GM18499 (cell line): ENCODE results near the gene BNIP3.
"Not testable (repeated sequence)": the region's sequence is repeated elsewhere in the genome, so short reads cannot be mapped to it uniquely, and the experiment has no call there.

Source experiments
- ATAC-seq: cut with Tn5 transposase; IDR thresholded peaks from one replicate; pipeline ENCODE4 v1.9.1; 2021; ENCODE audit warnings: moderate number of reproducible peaks; ENCODE audit not compliant: insufficient read depth, unreplicated experiment

The BNIP3 gene

GRCh38 chr10:131933696-131934086 lies 48.0 kb downstream of the BNIP3 start:
- ATAC-seq: no peak

DNA sequence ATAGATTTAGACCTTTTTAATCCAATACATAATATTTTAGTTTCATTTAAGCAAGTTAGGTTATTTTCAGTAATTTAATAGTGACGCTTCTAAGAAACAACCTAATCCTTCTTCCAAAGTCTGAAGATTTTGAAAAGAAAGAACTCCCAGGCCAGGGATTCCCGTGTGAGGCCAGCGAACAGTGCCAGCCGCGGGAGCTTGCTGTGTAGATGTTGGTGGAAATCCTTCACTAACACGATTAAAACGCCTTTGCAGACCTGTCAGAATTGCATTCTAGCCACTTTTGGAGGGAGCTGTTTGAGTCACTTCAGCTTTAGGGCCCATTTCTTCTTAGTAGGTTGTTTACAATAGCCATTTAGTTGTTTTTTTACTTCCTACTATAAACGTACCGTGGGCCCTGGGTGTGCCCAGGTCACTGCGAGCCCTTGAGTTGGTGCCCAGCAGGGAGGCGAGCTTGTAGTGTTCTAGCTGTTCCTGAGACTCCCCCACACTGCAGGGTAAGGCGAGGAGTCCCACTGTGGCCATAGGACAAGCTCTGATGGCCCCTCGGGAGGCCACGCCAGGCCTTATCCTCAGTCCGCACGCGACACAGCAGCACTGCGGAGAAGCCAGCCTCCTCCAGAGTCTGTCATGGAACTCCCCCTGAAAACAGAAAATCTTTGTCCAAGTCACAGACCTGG lies 48.6 kb downstream of the BNIP3 start:
- no peak for ATAC-seq

GRCh38 chr10:131931981-131932380 lies 49.7 kb downstream of the BNIP3 start:
- ATAC-seq: no peak

- ATAC-seq: no peak
Observed at GRCh38 chr10:131930586-131931330, 51.0 kb downstream of the BNIP3 start.

DNA sequence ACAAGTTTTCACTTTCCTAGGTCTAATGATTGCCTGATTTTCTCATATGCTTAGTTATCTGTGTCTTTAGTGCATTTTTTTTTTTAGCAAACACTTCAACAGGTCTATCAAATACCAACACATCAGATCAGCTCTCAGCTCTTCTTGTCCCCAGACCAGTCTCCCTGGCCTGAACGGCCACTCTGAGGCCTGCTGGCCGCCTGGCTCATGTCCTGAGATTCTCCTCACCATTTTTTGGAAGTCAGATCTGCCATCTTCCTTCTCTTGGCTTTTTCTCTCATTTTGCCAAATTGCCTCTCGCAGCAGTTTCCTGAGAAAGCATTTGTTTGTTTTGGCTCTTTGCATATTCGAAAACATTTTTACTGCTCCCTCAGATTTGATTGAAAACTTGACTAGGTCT lies 51.6 kb downstream of the BNIP3 start:
- no peak for ATAC-seq

GRCh38 chr10:131929122-131929845 lies 52.4 kb downstream of the BNIP3 start:
- no peak for ATAC-seq

- ATAC-seq: peak; percentile 68
Observed at GRCh38 chr10:131928248-131929095, 53.3 kb downstream of the BNIP3 start.

GRCh38 chr10:131926743-131927595 lies 54.8 kb downstream of the BNIP3 start:
- ATAC-seq: no peak

GRCh38 chr10:131926253-131926652 lies 55.5 kb downstream of the BNIP3 start:
- no peak for ATAC-seq

DNA sequence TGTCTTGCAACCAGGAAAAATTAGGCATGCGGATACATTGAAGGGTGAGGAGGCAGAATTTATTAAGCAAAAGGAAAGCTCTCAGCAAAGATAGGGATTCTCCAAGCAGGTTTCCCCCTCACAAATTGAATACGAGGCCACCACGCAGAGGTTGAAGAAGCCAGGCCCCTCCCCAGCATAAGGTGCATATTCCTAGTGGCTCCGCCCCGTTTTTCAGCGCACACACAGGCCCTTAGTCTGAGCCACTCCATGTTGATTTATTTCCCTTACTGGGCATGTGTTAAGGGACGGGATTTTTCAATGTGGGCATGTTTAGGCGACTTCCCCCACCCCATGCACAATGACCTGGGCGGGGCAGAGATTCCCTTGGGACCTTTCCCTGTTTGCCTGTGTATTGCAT lies 56.0 kb downstream of the BNIP3 start:
- no peak for ATAC-seq

- no peak for ATAC-seq
Observed at GRCh38 chr10:131925011-131925649, 56.6 kb downstream of the BNIP3 start.

GRCh38 chr10:131923038-131923756 lies 58.5 kb downstream of the BNIP3 start:
- no peak for ATAC-seq

DNA sequence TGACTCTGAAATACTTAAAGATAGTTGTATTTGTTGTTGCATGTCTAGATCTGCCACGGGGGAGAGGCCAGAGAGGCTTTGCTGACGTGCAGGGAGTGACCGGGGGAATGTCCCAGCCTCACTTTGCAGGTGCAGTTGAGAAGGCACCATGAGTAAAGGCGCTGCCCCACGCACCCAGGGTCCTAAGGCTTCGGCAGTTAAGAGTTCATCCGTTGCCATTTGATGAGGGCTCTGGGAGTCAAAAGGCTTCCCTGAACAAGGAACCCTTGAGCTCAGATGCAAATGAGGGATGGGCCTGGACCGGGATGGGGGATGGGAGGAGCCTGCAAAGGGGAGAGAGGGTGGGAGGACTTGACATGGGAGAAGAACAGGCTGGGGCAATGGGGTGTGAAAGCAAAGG lies 60.5 kb downstream of the BNIP3 start:
- ATAC-seq: no peak

DNA sequence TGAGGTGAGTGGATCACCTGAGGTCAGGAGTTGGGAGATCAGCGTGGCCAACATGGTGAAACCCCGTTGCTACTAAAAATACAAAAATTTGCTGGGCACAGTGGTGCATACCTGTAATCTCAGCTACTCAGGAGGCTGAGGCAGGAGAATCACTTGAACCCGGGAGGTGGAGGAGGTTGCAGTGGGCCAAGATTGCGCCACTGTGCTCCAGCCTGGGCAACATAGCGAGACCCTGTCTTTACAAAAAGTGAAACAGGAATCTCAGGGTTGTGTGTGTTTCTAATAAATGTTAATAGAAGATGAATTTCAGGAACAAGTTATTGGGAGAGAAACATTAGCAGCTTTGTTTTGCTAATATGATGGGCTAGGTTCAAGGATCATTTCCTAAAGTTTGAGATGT lies 61.0 kb downstream of the BNIP3 start:
- no peak for ATAC-seq

DNA sequence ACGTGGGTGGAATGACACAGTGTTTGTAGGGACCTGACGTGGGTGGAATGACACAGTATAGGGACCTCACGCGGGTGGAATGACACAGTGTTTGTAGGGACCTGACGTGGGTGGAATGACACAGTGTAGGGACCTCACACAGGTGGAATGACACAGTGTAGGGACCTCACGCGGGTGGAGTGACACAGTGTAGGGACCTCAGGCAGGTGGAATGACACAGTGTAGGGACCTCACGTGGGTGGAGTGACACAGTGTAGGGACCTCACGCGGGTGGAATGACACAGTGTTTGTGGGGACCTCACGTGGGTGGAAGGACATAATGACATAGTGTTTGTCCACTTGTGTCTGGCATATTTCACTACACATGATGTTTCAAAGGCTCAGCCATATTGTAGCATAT lies 61.6 kb downstream of the BNIP3 start:
- no peak for ATAC-seq

DNA sequence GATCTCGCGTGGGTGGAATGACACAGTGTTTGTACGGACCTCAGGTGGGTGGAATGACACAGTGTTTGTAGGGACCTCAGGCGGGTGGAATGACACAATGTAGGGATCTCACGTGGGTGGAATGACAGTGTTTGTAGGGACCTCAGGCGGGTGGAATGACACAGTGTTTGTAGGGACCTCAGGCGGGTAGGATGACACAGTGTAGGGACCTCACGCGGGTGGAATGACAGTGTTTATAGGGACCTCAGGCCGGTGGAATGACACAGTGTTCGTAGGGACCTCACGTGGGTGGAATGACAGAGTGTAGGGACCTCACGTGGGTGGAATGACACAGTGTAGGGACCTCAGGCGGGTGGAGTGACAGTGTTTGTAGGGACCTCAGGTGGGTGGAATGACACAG lies 62.3 kb downstream of the BNIP3 start:
- ATAC-seq: not testable (repeated sequence)
